Effector CD8-positive, alpha-beta T cell (primary cell): ENCODE data around the gene EPHA5.

Experiments
- DNase-seq: peaks from one replicate; lab custom pipeline; 2025; lab: John Stamatoyannopoulos, UW

Gene EPHA5

DNA sequence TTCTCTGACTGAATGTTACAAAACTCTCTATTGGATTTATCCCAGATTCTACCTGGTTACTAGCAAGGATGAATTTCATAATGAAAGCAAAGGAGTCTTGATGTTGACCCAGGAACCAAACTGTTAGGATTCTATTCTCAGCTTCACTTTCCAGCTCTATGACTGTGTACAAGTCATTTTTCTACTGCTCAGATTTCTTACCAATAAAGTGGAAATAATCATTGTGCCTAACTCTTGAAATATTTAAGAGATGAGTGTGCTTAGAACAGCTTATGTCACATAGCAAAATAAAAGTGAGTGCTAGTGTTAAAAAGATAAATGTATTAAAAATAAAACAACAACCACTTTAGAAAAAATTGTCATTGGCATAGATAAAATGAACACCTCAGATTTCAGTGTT lies 45.6 kb downstream of the EPHA5 start:
- DNase-seq: no peak

DNA sequence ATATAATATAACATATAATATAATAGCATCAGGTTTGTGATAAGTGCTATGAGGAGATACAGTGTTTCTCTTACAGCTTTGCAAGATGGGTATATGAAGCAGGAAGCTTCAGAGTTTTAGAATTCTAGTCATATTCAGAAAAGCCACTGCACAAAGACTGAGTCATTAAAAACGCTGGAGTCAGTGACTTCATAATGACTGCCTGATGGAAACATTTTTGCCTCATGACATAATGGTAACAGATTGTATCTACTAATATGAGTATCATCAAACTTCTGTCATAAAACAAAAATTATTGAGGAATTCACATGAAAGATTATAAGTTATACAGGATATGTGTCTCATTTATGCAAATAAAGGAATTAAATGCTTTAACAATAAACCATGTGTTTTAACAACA lies 46.8 kb downstream of the EPHA5 start:
- no peak for DNase-seq

DNA sequence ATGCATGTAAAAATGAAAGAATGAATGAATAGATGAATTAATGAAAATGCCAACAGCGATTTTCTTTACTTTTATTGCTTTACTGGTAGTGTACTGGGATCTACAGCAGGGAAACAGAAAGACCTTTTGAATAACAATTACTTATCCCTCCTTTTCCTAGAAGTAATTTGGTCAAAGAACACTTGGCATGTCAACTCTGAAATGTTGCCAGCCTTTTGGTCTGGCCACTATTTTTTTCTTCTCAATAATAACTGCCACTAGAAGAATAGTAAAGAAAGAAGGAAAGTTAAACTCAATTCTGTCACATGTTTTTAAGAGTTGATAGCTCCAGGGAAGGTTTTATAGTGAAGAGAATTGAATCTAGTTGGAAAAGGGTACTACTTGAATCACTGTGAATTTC lies 52.9 kb downstream of the EPHA5 start:
- no peak for DNase-seq

DNA sequence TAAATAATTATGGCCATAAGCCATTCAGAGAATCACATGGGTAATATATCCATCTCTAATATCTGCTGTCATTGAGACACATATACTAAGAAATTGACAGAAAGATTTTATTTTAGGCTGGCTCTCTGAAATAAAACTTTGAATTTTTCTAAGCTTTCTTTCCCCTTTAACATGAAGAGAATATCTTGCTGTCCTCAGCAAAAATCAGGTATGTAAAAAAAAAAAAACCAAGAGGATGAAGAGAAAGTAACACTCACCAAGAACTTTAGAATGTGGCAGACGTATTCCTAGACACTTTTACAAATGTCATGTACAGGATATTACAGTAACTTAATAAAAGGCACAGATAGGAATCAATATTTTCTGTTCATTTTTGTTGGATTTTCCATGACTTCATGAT lies 65.8 kb downstream of the EPHA5 start:
- DNase-seq: no peak

DNA sequence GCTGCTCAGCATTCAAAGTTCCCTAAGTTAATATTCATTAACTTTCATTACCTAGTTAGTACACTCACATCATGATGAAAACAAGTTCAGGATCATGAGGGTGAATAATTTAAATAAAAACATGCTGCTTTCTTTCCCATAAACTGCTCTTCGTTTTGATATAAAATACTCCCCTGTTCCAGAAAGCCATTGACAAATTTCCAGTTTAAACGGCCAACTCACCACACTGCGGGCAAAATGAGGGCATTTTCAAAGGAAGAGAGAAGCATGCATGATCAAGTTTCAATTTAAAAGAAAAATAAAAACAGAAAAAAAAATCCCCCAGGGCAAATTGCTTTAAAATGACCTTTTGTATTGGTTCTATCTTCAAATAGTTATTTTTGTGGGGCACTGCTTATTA lies 69.6 kb downstream of the EPHA5 start:
- DNase-seq: no peak

DNA sequence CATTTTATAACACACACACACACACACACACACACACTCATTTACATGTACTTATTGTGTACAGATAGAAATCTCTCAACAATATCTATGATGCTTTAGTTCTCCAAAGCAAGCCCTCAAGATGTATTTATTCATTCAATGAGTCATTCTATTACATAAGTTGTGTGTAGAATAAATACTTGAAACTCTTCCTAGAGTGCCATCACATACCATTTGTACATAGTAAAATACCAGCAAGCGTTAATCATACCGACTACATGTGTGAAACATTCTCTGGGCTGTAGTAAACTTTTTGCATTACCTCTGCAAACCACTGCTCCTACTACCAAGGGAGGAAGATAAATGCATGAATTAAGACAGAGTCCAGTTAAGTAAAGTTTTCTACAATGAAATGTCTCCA lies 70.9 kb downstream of the EPHA5 start:
- DNase-seq: no peak

DNA sequence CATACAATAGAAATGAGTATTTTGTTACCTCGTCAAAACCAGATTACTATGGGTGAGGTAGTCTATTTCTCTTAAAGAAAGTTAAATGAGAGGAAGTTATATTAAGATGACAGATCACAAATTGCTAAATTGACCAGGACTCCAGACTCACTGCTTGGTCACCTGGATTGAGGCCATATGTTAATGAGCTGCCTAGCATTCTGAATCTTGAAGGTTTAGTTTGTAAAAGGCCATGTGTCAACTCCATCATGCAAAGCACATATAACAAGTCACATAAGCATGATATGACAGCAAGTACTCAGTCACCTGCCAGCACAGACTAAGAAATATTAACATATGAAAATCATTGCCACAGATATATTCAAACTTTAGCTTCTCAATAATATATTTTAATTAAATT lies 72.6 kb downstream of the EPHA5 start:
- DNase-seq: no peak

DNA sequence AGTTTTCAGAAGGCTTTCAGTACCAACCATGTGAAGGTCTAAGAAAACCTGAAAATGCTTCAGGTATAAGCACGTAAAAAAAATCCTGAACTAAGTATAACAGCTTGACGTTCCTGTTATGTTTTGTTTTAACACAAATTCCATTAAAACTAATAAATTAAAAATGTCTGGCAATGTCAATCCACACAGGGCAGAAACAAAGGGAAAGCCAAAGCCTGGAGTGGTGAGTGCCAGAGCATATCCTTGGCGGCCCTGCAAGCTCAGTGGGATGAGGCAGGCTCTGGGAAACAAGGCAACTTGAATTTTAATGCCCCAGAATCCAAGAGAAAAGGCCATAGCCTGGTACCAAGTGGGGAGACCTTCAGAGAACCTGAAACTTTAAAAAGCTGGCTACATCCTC lies 78.2 kb downstream of the EPHA5 start:
- DNase-seq: no peak

DNA sequence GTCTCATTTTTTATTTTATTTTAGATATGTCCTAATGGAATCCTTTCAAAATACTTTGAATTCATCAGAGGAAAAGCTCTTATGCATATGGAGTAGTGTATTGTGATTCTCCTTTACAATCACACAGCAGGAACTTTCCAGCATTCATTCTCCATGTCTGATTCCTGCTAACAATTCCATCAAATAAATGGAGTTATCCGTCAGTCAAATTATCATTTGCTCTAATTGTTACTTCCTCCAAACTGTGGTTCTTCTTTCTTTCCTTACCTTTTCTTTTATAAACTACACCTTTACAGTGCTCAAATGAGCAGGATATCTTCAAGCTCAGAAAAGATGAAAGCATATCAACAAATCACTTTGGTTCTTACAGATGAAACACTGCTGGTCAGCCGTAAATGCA lies 80.4 kb downstream of the EPHA5 start:
- DNase-seq: no peak

DNA sequence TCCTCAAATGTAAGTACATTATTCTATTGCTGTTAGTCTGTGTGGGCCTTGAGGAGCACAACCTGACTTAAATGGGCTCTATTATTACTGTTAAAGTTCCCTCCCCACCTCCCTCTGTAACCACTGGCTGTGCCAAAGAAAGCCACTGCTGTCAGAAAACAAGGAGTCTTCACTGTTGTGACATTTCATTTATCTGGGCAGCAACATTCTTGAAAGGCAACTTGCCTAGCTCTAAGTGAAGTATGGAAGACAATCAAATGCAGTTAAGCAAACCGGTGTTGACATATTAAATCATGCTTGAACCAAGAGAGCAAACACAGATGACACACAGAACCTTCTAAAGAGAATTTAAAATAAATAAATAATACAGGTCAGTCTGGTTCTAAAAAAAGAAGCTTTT lies 81.0 kb downstream of the EPHA5 start:
- DNase-seq: no peak

DNA sequence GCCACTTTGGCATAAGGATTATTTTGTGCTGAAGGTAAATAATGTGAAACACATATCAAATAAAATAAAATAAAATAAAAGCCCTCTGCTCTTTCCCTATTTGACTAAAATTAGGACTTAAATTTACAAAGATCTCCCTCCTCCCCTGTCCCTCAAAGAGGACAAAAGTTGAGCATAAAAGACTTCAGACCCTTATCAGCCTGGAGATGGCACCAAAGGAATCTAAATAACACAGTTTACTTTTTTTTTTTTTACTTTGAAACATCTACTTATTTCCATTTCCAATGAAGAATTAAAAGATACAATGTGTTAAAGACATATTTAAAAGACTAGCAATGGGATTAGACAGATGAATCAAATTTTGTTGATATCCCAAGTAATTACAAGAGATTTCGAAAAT lies 89.7 kb downstream of the EPHA5 start:
- no peak for DNase-seq

DNA sequence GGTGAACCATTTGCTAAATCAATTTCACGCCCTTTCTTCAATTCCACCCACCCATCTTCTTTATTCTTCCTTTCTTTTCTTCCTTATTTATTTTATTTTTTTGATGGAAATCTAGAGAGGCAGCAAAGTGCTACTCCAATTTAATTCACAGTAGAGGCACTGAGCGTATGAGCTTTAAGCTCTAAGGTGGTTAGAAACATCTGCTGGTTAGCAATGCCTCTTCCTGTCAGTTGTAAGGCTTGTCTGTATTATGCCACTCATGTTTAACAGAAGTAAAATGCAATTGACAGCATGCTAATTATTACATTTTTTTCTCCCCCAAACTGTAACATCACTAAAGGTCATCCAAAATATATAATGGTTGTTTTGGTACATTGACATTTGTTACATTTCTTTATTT lies 103.8 kb downstream of the EPHA5 start:
- DNase-seq: no peak

DNA sequence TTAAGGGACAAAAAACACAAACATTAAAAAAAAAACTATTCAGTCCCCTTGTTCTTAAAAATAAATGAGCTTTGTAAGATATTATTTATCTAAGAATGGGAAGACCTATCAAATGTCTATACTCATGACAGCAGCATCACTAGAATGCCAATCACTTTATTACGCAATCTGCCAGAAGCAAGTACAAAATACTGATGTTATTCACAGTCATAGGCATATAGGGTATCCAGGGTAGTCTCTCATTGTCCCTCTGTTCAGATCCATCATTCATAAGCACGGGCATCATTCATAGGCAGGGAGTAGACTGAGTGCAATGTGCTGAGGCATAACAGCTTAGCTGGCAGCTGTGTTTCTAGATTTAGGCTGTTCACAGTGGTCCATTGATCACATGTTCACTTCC lies 109.1 kb downstream of the EPHA5 start:
- no peak for DNase-seq

DNA sequence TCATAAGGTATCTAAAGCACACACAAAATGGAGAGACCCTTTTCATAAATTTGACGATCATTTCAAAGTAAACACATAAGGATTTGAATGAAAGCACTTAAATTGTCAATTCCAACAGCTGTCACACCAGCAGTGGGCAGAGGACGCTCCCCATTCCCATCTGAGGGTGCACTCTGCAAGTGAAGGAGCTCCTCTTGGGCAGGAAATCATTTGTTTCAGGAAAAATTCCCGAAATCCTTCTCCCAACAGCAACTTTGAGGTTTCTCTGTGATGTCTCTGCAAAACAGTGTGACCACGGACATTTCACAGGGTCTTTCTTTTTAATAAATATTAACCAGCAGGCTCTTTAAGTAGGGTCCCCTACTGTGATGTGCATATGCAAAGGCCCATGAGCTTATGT lies 111.0 kb downstream of the EPHA5 start:
- no peak for DNase-seq

DNA sequence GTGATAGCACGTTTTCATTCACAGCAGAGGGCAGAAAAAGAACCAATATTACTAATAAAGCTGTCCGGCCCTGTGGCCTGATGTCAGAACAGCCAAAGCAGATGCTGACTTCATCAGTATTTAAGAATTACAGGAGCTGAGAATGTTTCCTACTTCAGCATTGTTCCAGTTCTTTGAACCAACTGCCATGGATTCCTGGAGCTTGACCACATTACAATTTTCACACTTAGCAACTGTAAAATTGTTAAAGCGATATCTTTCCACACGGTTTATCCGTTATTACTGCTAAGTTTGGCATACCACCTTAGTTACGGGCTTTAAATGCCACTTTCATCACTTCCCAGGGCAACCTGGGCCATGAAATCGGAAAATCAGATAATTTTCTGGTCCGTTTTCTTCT lies 118.2 kb downstream of the EPHA5 start:
- DNase-seq: no peak

DNA sequence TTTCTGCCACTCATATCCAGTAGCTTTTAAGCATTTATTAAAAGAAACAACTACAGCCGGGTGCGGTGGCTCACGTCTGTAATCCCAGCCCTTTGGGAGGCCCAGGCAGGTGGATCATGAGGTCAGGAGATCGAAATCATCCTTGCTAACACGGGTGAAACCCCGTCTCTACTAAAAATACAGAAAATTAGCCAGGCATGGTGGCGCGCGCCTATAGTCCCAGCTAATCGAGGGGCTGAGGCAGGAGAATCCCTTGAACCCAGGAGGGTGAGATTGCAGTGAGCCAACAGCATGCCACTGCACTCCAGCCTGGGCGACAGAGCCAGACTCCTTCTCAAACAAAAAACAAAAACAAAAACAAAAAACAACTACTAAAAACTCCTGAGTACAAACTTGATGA lies 119.8 kb downstream of the EPHA5 start:
- DNase-seq: no peak

DNA sequence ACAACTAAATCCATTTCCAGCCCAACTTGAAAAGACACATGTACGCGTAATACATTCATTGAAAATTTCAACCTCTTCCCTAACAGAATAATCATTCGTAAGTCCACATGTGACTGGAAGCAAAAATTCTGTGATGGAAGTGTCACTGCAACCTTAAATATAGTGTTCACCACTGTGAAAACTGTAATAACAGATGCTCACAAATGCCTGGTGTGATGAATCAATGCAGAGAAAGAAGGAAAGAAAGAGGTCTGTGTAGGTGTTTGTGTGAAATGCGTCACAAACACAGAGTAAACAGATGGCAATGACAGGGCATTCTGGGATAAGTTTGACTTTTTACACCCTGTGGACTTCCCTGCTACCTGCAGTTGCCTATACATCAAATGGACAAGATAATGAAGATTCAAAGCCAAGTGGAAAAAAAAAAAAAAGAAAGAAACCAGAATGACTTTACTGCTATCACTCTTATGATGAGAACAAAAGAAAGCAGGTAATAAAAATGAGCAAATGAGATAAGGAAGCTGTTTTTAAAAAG lies 123.3 kb downstream of the EPHA5 start:
- no peak for DNase-seq

DNA sequence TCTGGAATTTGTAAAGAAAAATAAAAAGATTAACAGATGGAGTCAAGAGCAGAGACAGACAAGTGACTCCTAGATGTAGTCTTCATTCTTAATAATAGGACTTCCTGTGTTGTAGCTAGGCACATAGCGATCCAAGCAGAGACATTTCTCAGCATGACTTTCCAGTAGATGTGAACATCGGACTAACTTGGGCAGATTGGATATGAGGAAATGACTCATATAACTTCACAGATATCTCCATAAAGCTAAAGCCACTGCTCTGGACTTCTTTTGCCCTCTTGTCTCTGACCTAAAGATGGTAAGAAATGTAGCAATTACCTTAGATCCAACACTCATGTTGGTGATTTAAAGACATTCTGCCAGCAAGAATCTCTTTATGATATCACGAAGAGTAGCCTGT lies 131.7 kb downstream of the EPHA5 start:
- no peak for DNase-seq

DNA sequence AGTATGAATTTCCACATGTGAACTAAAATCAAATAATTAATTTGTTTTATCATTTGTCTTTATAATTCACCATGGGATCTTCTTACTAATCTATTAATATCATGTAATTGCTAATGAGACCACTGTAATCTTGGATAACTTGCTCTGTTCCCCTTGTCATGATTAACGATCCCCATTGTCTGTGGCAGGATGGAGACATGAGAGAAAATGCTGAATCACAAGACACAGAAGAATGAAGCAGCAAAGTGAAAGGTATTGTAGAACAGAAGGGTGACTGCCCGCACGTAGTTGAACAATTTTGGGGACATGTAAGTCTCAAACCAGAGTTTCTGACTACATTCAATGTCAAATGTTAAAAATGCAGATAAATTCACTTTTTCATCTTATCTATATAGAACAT lies 135.2 kb downstream of the EPHA5 start:
- no peak for DNase-seq

DNA sequence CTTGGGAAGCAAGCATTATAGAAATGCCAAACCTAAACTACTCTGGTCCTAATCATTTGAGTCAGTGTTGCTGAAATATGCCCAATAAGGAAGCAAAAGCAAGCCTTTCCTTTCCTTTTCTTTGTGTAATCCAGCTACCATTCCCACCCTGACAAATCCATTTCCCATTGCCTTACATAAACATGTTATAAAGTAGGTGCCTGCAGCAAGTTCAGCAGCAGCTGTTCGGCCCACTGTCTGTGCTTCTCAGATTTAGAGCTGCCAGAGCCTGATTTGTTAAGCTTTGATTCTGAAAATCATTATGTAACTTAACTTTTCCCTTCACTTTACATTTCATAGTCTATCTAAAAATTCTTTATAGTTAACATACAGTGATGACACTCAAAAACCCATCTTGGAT lies 148.6 kb downstream of the EPHA5 start:
- no peak for DNase-seq

DNA sequence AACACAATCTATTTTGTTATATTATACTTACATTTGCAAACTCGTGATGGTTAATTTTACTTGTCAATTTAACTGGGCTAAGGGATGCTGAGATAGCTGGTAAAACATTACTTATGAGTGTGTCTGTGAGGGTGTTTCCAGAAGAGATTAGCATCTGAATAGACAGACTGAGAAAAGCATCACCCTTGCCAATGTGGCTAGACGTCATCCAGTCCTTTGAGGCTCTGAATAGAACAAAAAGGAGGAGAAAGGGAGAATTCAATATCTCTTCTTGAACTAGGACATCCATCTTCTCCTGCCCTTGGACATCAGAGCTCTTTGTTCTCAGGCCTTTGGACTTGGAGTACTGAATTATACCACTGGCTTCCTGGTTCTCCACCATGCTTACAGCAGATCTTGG lies 154.6 kb downstream of the EPHA5 start:
- DNase-seq: no peak

DNA sequence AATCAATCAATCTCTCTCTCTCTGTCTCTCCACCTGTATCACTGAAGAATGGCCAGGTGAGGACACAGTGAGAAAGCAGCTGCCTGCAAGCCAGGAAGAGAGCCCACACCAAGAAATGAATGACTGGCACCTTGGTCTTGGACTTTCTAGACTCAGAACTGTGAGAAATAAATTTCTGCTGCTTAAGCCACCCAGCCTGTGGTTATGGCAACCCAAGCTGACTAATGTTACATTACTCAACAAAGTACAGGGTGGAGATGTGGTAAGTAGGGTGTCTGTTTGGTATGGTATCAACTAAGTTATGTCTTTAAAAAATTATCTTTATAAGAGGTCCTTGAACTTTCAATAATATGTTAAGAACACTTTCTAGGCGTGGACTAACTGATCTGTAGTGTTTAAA lies 159.3 kb downstream of the EPHA5 start:
- no peak for DNase-seq

DNA sequence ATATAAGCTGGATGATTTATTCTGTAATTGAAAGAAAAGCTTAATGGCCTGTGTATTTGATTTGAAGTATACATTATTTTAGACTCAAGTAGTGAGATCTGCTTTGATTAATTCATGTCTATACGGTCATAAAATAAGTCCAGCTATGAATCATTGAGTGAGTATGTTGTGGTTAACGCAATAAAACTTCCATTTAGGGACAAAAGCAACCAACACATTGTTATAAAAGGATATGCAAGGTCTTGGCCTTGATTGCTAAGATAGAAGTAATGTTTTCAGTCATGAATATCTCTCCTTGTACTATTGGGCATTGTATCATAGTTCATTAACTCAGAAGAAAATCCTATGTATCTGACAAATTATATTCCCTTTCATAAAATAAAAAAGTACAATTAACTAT lies 162.1 kb downstream of the EPHA5 start:
- no peak for DNase-seq

DNA sequence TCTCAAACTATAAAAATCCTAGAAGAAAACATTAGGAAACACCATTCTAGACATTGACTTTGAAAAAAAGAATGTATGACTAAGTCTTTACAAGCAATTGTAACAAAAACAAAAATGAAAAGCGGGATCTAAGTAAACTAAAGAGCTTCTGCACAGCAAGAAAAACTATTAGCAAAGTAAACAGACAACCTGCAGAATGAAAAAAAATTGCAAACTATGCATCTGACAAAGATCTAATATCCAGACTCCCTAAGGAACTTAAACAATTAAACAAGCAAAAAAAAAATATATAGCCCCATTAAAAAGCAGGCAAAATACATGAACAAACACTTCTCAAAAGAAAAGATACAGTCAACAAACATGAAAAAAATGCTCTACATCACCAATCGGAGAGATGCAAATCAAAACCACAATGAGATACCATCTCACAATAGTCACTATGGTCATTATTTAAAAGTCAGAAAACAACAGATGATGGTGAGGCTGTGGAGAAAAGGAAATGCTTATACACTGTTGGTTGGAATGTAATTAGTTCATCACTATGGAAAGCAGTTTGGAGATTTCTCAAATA lies 168.1 kb downstream of the EPHA5 start:
- DNase-seq: no peak

DNA sequence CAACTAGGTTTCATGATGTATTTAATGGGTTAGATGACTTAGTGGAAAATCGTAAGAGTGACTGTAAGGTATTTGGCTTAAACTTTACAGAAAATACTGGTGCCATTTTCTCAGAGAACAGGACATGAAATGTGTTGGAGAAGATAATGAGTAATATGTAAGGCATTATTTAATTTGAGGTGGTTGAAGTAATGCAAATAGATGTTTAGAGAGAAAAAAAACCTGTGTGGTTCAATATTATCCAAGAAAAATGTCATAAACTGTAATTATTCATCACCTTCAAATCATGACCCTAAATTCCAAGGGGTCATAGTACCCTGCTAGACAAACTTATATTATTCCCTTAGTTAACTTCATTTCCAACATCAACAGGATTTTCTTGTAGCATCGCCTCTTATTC lies 171.7 kb downstream of the EPHA5 start:
- no peak for DNase-seq
